Femur (tissue), 1 donor: ENCODE data around the gene WDR93.

Source experiments
- DNase-seq: peaks from one replicate; pipeline ENCODE4 v3.0.0-alpha.2; 2017

The WDR93 gene

GRCh38 chr15:89749951-89750559, 59.4 kb downstream of the WDR93 start:
- no peak for DNase-seq

- DNase-seq: peak; percentile 95
Observed at GRCh38 chr15:89750560-89751542, 60.2 kb downstream of the WDR93 start, which contains the start of gene MESP1. Gene MESP1 (minus strand): TSS chr15:89751249. CDS start chr15:89751231, 18 bp downstream.

GRCh38 chr15:89751748-89752147, 61.1 kb downstream of the WDR93 start:
- no peak for DNase-seq

GRCh38 chr15:89753855-89754254, 63.2 kb downstream of the WDR93 start:
- DNase-seq: no peak

GRCh38 chr15:89754361-89755154, 63.9 kb downstream of the WDR93 start:
- DNase-seq: no peak

- no peak for DNase-seq
Observed at GRCh38 chr15:89755701-89756100, 65.1 kb downstream of the WDR93 start.

GRCh38 chr15:89756897-89757296, 66.3 kb downstream of the WDR93 start:
- DNase-seq: no peak

- DNase-seq: no peak
Observed at GRCh38 chr15:89758283-89758682, 67.7 kb downstream of the WDR93 start.

GRCh38 chr15:89758981-89759380, 68.4 kb downstream of the WDR93 start:
- no peak for DNase-seq

GRCh38 chr15:89759835-89760234, 69.2 kb downstream of the WDR93 start:
- no peak for DNase-seq

- DNase-seq: peak; percentile 83
Observed at GRCh38 chr15:89760303-89761008, 69.8 kb downstream of the WDR93 start.

- no peak for DNase-seq
Observed at GRCh38 chr15:89761009-89761831, 70.6 kb downstream of the WDR93 start.

GRCh38 chr15:89761929-89762328, 71.3 kb downstream of the WDR93 start:
- no peak for DNase-seq

GRCh38 chr15:89765694-89766093, 75.1 kb downstream of the WDR93 start:
- no peak for DNase-seq

GRCh38 chr15:89766357-89767311, 76.0 kb downstream of the WDR93 start:
- no peak for DNase-seq

GRCh38 chr15:89767411-89767915, 76.9 kb downstream of the WDR93 start:
- no peak for DNase-seq

- no peak for DNase-seq
Observed at GRCh38 chr15:89768071-89768500, 77.5 kb downstream of the WDR93 start.

GRCh38 chr15:89769366-89769765, 78.8 kb downstream of the WDR93 start:
- no peak for DNase-seq

- DNase-seq: no peak
Observed at GRCh38 chr15:89770041-89770440, 79.4 kb downstream of the WDR93 start.
